Frontal cortex (tissue), 4 donors: ENCODE measurements around the gene ZBTB49. TPM values are rescaled to one million over a fixed set of nuclear protein-coding genes. Genes with fewer than 3 reads are reported as not detected.
"Not testable (repeated sequence)": the region's sequence is repeated elsewhere in the genome, so short reads cannot be mapped to it uniquely, and the experiment has no call there.

ENCODE experiments used
- DNase-seq, 2 donors: peaks; one replicate each; pipeline ENCODE4 v3.0.0; 2012; ENCODE audit warnings: low spot score in 2 of 2
- FAIRE-seq: peaks from 2 replicates; lab custom pipeline; 2012; peaks lifted over from hg19 to GRCh38; lab: Jason Lieb, UNC
- total RNA-seq: library from RNA; depleted of rRNA; stranded (reverse); fragments of >200 nt; gene quantifications from one replicate; pipeline ENCODE4 v1.2.3, GENCODE V29; 2014
- donor health status: control.
- donor health status: control.
- donor health status: control.

The ZBTB49 gene, protein sequence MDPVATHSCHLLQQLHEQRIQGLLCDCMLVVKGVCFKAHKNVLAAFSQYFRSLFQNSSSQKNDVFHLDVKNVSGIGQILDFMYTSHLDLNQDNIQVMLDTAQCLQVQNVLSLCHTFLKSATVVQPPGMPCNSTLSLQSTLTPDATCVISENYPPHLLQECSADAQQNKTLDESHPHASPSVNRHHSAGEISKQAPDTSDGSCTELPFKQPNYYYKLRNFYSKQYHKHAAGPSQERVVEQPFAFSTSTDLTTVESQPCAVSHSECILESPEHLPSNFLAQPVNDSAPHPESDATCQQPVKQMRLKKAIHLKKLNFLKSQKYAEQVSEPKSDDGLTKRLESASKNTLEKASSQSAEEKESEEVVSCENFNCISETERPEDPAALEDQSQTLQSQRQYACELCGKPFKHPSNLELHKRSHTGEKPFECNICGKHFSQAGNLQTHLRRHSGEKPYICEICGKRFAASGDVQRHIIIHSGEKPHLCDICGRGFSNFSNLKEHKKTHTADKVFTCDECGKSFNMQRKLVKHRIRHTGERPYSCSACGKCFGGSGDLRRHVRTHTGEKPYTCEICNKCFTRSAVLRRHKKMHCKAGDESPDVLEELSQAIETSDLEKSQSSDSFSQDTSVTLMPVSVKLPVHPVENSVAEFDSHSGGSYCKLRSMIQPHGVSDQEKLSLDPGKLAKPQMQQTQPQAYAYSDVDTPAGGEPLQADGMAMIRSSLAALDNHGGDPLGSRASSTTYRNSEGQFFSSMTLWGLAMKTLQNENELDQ
- 8.6 TPM for total RNA-seq

DNA sequence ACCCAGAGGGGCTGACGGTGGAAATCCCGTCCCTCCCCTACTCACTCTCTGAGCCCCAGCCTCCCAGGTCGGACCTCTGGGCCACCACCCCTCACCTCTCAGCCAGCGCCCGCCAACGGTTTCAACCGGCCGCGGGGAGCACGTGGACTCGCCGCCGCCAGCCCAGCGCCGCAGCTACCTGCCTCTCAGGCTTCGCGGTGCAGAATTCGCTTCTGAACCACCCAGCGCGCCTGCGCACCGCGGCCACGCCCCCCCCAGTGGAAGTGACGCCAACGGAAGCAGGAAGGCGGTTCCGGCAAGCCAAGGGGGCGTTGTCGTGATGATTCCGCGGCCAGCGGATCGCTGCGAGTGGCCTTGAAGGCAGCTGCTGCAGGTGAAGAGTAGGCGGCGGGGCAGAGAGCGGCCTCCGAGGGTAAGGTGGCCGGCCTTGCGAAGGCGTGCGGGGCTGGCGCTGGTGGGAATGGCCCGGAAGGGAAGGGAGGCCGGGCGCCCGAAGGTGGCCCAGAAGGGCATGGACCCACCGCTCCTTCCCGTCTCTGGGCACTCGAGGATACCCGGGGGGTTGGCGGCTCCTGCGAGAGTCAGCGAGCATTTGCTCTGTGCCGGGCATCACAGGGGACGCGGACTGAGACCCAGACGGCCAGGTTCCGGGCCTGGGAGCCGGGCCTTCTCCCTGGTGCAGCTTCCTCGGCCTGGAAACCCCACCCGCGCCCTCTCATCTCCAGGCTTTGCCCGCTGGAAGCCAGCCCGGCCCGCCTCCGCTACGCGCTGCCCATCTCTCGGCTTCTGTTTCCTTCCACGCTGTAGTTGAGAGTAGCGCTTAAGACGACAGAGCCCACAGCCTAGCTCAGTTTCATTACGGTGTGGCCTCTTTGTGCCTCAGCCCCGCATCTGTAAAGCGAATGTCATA is at the start of gene ZBTB49, which contains the start of gene LYAR:
ZBTB49 (plus strand) TSS at position 311 of the 910 bp plus-strand sequence. CDS start 9,695 bp downstream, outside the sequence.
LYAR (minus strand) TSS at position 214 of the 910 bp plus-strand sequence. CDS start 6,412 bp downstream, outside the sequence.
- DNase-seq = peak; percentile 92 to 98
- FAIRE-seq = no peak

DNA sequence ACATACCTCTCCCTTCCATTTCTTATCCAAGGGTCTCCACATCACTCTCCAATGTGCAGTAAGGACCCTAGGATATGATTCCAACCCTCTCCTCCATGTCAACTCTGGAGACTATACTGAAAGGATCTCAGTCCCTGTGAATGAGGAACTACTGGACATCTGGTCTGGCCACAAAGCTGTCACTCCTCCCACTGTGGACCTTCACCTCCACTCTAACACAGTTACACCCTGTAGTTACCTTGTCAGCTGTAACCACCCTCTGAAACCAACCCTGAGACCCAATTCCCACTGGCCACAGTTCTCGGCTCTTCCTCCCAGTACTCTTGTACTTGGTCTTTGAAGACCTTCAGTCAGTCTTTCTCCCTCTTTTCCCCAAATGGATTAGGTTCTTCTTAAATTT is 44.9 kb upstream of the ZBTB49 start:
- no peak for DNase-seq
- FAIRE-seq = no peak

DNA sequence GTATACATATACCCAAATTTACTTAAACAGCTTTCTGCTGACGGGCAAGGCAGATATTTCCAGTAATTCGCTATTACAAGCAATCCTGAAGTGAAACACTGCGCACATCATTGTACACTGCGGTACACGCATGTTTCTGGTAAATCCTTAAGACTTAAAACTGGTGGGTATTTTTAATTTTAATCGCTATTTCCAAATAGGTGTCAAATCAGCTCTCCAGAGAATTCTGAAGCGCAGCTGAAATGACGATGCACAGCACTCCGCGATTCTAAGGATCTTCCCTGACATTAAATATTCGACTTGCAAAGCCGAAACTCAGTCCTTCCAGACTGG is 42.4 kb upstream of the ZBTB49 start:
- DNase-seq (no peak), FAIRE-seq (no peak)

DNA sequence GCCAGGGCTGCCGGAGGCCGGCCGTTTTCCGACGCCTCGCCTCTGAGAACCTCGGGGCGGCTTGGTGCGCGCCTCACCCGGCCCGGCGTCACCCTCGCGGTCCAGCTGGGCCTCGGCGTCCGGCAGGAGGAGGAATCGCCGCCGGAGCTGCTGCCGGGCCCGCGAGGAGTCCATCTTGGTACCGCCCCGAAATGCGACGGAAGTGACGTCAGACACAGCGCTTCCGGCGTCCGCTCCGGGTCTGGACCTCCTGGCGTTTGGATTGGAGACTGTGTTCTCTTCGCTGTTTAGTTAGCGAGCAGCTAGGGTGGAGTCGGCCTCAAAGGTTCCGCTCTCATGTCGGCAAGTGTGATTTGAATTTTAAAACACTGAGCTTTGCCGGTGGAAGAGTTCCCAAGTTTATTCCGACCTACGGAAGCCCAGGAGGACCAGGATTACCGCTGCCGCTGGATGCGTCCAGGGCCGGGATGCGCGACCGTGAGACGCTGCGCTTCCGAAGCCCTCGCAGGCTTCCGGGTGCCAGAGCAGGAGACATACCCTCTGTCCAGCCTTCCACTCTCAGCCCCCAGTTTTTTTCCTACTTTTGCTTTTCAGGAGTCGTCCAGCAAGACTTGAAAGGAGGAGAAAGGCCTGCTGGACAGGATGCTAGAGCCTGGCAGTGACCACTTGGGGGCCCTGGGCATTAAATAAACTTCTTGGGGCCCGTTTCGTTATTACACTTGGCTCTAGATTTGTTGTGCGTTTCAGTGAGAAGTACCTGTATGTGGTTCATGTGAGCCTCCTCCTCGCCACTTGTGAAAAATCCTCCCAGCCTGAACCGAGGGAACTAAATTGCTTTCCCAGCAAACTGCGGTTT is 41.8 kb upstream of the ZBTB49 start, which contains the start of gene TMEM128:
TMEM128 (minus strand) TSS at position 195 of the 856 bp plus-strand sequence; CDS start at position 174, 21 bp downstream.
- DNase-seq = peak; percentile 94 to 96
- no peak for FAIRE-seq

DNA sequence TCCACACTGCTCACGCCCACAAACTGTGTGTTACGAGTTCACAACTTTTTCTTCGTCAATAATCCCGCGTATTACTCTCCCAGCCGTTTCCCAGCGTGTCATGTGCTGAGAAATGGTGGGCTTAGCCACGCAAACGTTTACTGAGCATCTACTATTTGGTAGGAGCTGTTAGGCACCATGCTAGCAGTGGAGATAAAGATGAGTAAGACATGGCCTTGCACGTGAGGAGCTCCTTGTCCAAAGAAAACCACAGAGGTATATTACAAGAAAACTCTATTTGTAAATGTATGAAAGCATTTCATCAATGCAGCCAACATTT is 41.2 kb upstream of the ZBTB49 start:
- FAIRE-seq (no peak), DNase-seq (no peak)

DNA sequence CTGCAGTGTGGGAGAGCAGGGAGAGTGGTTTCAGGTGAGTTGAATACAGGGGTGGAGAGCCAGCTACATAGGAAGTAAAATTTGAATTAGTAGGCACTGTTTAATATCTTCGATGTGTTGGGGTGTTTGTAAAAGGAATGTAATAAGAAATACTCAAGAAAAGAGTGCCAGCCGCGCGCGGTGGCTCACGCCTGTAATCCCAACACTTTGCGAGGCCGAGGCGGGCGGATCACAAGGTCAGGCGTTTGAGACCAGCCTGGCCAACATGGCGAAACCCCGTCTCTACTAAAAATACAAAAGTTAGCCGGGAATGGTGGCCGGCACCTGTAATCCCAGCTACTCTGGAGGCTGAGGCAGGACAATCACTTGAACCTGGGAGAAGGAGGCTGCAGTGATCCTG is 40.7 kb upstream of the ZBTB49 start:
- DNase-seq, FAIRE-seq: not testable (repeated sequence)

DNA sequence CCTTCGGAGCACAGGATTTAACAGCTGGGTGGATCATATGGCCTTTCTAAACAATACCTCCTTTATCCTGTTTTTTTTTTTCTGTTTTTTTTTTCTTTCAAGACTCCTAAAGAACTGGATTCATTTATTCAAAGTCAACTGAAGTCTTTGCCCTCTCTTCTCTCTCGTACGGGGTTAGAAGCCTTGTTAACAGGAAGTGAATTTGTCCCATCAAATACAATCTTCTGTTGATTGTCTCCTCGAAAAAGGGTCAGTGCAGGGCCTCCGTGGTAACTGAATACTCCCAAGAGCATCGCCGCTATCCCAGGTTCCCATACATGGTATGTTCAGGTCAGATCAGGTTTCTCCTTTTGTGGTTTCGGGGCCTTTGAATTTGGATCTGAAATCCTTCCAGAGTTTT is 40.2 kb upstream of the ZBTB49 start:
- no peak for FAIRE-seq

DNA sequence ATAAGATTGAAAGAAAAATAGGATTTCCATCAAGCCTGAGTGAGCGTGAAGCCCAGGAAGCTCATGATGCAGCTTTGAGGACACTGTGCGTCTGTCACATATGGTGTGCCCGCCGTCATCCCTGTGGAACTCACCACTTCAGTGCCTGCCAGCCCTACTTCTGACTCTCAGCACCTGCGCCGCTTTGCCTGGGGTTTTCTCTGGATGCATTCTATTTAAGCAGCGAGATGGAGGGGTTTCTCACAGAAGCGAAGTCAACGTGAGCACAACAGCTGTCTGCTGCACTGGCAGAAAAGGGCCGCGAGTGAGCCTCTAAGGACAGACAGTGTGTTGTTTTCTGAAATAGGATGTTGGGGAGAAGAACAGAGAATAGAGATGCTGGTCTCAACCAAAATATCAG is 35.9 kb upstream of the ZBTB49 start:
- DNase-seq (no peak), FAIRE-seq (no peak)

More for the DNA sequence above, 40.2 kb upstream of the ZBTB49 start:
- no peak for DNase-seq

DNA sequence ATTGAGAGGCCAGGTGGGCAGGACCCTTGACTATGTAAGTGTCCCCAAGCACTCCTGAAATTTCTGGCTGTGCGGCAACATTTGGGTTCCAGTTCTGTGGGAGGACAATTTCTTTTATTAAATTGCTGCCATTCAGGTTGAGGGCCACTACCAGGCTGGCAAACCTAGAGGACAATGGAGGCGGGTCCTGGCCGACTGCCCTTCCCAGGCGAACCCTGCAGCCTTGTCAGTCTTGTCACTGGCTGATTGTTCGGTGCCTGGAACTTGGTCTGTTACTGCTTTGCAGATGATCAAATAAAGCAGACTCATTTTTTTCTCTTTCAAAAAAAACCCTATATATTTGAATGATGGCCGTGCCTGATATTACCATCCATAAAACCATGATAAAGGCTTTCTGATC is 35.4 kb upstream of the ZBTB49 start:
- no peak for FAIRE-seq
- peak; percentile 47 to 48 for DNase-seq

DNA sequence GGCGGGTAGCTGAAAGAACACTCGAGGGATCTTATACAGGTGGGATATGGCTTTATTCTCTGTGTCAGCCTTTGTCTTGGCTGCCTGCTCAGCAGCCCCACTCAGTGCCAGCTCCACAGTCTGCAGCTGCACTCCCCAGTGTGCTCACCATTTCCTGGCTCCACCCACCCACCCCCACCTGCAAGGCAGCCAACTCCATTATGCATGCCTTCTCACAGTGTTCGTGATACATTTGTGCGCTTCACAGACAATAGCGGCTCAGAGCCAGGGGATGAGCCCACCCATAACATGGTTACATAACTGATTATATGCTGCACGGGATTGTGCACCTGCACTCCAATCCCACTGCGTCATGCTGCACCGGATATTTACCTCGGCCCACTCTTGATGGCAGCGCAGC is 33.3 kb upstream of the ZBTB49 start:
- FAIRE-seq (no peak), DNase-seq (no peak)

DNA sequence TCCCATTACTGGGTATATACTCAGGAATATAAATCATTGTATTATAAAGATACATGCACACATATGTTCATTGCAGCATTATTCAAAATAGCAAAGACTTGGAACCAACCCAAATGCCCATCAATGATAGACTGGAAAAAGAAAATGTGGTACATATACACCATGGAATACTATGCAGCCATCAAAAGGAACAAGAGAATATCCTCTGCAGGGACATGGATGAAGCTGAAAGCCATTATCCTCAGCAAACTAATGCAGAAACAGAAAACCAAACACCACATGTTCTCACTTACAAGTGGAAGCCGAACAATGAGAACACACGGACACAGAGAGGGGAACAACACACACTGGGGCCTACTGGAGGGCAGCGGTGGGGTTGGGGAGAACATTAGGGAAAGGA is 32.3 kb upstream of the ZBTB49 start:
- not testable (repeated sequence) for FAIRE-seq, DNase-seq

DNA sequence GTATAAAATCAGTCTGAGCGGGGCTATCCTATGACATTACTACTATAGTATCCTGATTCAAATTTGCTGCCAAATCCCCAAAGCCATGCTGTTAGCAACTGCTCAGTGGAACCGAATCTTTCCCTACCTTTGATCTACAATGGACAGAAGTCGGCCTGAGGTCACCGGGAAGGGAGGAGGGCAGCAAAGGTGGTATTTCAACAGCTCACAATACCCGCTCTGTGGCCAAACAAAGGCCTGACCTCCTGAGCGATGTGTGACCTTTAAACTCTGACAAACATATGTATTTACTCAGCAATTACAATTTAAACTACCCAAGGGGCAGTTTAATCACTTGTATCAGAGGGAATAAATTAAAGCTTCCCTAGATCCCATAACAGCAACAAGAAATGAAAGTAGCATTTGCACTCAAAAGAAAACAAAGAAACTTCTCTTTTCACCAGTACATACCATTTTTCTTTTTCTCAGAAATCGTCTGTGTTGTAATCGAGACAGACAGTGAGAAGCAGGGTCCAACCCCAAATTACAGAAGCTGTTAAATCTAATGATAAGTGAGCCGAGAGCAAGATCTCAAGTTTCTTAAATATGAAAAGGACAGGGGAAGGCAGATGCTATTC is 30.5 kb upstream of the ZBTB49 start:
- FAIRE-seq (no peak), DNase-seq (no peak)

DNA sequence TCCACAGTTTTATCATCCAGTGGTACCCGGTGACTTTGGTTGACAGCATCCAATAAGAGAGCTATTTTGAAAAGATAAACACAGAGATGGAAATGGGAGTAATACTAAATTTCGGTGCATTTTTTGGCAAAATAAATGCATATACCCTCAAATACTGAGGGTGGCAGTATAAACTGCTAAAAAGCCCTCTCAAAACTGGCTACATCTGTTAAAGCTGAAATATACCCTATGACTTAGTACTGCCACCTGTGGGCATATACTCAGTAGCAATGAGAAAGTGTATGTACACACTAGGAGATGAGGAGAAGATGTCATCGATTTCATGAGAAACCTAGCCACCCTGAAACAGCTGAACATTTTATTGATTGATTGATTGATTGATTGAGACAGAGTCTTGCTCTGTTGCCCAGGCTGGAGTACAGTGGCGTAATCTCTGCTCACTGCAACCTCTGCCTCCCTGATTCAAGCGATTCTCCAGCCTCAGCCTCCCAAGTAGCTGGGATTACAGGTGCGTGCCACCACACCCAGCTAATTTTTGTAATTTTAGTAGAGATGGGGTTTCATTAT is 29.8 kb upstream of the ZBTB49 start:
- peak in 1 of 2 donors; percentile 45 for DNase-seq
- FAIRE-seq = no peak

DNA sequence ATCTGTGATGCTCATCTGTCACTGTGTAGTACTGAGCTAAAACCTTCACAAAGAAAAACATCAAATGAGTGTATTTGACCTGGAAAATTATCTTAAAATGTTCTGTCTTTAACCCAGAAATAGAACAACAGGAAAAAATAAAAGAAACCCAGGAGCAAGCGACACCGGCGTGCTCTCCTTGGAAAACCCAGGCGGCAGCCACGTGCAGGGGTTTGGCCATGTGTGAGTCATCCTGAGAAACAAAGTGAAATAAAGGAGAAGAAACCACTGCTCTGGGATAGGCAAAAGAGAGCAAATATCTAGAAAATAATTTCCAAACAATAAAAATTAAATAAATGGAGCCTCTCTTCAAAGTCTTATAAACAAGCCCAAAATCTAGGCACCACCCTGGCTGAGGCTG is 22.1 kb upstream of the ZBTB49 start:
- no peak for FAIRE-seq

DNA sequence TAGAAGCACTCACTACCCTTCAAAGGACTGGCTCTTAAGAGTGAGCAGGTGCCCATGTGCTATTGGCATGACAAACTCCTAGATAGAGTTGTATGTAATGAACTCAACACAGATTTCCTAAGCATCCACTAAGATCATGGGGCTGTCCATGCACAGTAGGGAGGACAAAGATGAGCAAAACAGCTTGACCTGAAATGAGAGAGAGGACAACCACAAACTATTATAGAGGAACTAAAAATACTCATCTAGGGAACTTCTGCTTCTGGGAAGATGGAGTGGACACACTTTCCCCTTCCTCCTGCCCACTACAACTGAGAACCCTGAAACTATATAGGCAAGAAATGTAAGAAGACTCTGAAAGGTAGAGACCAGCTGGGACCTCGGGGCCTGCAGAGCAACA is 21.3 kb upstream of the ZBTB49 start:
- DNase-seq (no peak), FAIRE-seq (no peak)

More for the DNA sequence above, 22.1 kb upstream of the ZBTB49 start:
- no peak for DNase-seq

DNA sequence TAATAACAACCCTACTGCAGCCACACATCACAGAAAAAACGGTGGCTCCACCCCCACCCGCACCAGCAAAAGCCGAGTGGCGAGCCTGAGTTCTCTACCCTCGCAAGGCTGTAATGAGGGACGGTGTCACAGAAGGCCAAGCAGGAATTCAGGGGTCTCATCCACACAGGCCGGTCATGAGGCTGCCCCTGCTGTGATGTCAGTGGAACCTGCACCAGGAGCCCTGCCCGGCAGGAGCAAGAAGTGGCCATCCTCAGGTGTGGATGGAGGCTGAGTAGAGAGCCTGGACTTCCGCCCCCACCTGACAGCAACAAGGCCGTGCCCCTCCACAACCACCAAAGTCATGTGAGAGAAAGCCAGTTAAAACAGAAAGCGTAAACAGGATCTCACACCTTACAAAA is 20.7 kb upstream of the ZBTB49 start:
- FAIRE-seq = no peak

DNA sequence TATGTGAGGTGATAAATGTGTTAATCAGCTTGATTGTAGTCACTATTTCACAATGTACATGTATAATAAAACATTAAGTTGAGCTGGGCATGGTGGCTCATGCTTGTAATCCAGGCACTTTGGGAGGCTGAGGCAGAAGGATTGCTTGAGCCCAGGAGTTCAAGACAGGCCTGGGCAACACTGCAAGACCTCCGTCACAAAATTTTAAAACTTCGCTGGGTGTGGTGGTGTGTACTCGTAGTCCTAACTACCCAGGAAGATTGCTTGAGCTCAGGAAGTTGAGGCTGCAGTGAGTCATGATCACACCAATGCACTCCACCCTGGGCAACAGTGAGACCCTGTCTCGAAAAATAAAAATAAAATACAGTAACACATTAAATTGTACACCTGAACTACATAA is 20.2 kb upstream of the ZBTB49 start:
- no peak for FAIRE-seq
- DNase-seq = no peak

More for the DNA sequence above, 20.7 kb upstream of the ZBTB49 start:
- DNase-seq = no peak

DNA sequence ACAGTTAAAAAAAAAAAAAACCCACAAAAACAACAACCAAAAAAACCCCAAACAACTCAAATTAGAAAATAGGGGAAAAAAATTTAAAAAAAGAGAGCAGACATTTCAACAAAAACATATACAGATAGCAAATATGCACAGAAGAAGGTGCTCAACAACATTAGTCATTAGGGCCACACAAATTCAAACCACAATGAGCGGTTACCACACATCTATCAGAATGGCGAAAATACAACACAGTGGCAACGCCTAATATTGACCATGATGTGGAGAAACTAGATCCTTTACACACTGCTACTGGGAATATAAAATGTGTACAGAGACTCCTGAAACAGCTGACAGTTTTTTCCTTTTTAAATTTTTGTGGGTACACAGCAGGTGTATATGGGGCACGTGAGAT is 19.5 kb upstream of the ZBTB49 start:
- no peak for FAIRE-seq

More for the DNA sequence above, 19.5 kb upstream of the ZBTB49 start:
- no peak for DNase-seq
